Suppressor macrophage (primary cell): Measurements from ENCODE around the gene GLDC.
"Not testable (repeated sequence)": the region's sequence is repeated elsewhere in the genome, so short reads cannot be mapped to it uniquely, and the experiment has no call there.

Source experiments
- DNase-seq, 4 experiments: peaks; one replicate each; pipeline ENCODE4 v3.0.0-alpha.2; 2020 to 2022

The GLDC gene

DNA sequence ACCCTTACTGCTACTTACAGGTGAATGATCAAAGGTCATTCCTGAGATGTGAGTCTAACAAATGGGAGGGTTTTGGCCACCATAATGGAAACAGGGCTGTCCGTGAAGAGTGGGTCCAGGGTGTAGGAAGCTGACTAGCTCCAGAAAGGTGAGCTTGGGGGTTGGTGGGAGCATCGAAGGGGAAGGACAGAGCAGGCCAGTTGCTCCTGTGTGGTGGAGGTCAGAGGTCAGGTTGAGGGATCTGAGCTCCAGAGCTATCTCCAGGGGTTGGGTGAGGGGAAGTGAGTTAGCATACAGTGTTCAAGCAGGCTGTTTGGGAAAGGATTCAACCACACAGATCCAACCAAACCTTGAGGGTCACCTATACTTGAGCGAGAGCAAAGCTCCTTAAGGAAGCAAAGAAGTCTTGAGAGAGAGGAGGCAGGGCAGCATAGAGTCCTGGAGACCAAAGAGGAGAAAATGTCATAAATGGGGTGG is 18.7 kb upstream of the GLDC start:
- no peak for DNase-seq

DNA sequence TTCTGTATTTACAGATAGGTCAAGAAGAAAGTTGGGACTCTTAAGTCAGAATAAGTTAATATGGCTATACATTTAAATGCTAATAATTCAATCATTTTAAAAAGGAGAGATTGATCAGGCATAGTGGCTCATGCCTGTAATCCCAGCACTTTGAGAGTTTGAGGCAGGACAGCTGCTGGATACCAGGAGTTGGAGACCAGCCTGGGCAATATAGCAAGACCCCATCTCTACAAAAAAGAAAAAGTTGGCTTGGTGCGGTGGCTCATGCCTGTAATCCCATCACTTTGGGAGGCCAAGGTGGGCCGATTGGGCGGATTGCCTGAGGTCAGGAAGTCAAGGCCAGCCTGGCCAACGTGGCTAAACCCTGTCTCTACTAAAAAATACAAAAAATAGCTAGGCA is 15.0 kb upstream of the GLDC start:
- DNase-seq = no peak

DNA sequence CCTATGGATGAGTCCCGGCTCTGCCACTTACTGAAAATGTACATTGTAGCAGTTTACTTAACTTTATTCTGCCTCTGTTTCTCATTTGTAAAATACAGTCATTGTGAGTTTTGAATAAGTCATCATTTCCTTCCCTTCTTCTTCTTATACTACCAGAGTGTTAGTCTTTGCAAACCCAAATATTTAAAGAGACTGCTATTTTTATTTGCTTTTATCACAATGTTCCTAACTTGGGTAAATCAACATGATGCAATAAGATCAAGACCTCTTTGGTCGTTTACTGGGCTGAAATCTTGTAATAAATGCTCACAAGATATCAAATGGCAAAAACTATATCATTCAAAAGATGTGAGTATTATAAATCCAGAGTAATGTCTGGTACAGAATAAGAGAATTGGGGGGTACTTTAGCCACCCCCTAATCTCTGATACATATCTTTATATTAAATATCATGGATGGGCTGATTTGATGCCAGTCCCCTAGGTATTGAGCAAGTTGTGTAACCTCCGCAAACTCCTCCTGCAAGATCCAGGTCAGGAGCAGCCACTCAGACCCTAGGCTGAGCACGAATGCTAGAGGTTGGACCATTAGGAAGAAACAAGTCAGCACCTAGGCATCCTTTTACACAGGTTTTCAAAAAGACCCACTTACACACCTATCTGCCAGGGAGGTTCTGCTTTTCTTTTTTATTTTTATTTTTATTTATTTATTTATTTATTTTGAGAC is 13.3 kb upstream of the GLDC start:
- no peak for DNase-seq

DNA sequence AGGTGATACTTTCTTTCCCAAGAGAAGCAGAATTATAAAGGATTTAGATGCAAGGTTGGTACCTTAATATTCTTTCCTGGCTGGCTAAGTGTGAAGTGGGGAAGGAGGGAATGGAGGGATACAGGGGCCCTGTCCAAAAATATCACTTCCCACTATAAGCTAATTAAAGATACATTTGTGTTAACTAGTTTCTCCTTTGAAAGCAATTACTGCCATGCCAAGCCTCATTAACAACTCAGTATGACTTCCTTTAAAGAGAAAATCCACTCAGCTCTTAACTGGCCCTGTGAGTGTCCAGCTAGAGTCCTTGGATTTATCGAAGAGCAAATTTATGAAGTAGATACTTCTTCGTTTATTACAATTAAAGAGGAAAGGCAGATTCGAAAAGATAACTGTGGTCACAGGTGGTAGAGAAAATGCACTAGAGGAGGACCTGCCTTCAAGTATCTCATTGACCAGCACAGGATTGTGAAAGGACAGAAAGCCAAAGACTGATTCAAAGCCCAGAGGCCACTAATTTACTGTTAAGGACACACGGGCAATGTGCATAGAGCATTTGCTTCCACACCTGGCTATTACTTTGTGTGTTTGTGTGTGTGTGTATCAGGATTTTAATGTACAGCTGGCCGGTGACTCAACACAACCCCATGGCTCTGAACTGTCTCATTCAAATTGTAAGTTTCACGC is 11.2 kb upstream of the GLDC start:
- DNase-seq = no peak

DNA sequence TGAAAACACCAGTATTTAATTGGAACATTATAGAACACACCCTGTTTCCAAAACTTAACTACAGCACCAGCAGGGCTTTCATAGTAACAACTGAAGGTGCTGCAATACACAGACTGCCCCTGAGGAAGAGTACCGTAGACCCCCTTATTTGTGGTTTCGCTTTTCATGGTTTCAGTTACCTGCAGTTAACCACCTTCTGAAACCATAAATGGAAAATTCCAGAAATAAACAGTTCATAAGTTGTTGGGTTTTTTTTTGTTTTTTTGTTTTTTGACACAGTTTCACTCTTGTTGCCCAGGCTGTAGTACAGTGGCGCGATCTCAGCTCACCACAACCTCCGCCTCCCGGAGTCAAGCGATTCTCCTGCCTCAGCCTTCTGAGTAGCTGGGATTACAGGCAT is 9.5 kb upstream of the GLDC start:
- no peak for DNase-seq

DNA sequence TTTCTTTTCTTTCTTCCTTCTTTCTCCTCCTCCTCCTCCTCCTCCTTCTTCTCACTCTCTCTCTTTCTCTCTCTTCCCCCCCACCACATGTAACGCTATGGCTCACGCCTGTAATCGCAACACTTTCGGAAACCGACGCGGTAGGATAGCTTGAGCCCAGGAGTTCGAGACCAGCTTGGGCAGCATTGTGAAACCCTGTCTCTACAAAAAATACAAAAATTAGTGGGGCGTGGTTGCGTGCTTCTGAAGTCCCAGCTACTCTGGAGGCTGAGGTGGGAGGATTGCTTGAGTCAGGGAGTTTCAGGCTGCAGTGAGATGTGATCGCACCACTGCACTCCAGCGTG is 736 bp upstream of the GLDC start:
- DNase-seq = no peak

DNA sequence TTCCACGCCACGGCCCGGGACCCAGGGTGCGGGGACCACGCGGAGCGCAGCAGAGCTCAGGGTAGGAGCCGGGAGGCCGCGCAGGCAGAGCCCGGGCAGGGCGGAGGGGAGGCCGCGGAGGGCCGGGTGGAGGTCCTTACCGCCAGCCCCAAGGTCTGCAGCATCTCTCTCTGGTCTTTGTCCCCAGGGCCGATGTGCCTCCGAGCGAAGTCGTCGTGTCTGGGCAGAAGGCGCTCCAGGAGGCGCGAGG is 499 bp downstream of the GLDC start:
- peak in 1 of 4 experiments; percentile 17 for DNase-seq

DNA sequence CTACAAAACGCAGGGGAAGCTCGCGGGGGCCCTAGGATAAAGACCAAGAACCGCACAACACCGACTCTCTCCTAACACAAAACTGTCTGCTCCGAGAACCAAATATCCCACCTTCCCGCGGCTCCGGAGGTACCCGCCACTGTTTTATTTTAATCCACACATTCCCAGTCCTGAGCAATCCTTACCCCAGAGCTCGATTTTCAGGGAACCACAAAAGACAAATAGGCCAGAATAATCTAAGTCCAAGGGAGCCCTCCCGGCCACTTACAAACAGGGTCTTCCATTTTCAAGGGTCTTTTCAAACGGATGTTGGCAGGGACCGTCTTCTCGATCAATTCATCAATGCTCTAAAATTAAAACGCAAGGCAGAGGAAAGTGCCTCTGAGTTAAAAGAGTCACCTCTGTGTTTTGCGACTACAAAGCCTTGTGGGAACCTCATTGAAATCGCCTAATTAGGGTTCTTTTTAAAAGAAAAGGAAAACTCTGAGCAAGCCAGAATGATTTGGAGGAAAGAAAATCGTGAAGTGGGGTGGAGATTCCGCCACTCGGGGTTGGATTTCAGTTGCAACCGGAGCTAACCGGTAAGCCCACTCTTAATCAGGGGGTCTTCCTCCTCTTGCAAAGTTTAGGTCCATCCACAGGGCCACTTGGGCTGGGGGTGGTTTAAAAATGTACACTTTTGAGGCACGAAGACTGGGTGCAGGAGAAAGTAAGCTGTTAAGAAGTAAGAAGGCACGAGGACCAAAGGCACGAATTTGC is 1.0 kb downstream of the GLDC start:
- DNase-seq = no peak

DNA sequence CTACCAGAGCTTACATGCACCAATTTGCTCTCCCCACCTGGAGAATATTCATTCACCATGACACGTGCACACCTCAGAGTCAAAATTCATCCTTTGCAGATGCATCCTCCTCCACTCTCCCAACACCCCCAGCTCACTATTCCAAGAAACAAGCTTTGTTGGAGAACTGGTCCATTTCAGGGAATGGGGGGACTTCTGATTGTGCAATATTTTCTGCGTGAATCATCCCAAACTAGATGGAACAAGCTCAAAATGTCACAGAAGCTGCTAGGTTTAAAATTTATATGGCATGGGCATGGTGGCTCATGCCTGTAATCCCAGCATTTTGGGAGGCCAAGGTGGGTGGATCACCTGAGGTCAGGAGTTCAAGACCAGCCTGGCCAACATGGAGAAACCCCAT is 3.6 kb downstream of the GLDC start:
- DNase-seq = no peak

DNA sequence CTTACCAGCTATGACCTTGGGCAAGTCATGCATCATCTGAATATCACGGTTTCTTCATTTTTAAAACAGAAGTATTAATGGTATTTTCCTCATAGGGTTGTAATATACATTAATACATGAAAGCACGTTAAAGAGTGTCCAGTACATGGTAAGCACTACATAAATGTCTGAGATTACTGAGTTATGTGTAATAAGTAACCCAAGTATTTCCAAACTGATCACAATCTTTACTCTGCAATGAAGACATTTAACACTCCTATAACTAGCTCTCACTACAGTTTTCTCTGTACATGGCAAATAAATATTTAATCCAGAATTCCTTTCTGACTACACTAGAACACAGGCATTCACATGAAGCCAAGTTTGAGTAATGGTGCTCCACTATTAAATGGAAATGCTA is 4.0 kb downstream of the GLDC start:
- DNase-seq = no peak

DNA sequence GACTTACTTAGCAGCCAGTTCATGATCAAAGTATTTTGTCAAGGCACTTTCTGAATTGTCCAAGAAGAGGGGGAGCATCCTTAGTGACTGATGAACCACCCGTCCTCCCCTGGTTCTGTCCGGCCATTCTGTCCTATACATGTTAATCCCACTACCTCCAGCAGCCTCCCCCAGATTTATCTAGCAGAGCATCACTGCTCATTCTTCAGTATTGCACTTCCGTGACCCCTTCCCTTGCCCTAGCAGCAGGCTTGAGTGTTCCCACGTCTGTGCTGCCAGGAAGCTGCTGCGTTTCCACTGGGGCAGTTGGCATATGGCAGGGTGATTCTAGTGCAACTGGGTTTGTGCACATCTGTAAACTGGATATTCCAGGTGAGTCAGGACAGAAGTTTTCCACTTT is 4.5 kb downstream of the GLDC start:
- DNase-seq = no peak

DNA sequence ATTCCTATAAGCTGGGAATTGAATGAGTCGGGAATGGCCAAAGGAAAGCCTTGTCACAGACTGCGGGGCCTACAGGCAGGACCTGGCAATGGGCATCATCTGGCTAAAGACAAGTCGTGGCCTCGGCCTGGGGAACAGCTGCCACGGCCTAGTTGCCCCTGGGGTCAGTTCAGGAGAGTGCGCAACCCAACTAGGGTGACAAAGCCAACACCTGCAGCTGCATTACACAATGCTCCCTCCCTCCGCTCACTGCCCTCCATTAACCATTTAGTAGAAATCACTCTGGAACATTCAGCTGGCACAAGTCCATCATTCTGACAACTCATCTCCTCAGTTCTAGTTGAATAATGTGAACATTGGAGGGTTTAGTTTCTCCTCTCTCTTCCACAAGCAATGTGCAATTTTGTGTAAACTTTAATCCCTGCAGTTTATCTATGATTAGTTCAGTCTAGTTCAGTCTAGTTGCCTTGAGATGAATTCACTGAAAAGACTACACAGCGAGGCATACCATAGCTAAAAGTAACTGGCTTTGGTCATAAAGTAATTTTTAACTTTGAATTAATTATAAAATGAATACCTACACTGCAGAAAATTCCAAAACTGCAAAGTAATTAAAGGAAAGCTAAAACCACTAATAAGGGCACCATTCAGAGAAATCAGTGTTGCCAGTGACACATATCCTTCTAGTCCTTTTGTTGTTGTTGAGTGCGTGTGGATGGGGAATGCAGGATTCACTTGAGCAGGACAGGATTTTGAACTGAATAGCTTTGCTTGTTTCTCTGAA is 5.1 kb downstream of the GLDC start:
- DNase-seq = no peak

DNA sequence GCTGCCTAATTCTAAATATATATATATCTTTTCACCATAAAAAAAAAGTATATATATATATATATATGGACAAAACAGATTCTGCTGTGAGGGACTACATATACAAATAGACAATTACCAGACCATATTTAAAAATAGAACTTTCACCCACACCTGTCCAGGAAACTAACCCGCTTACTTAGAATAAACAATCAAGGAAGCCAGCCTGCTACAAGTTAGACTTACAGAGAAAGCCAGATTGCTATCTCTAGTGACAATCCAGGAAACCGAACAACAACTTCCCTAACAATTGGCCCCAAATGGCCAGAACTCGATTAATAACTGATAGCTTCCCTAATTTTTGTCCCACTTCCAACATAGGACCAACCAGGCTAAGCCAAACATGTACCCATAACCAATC is 5.9 kb downstream of the GLDC start:
- no peak for DNase-seq

DNA sequence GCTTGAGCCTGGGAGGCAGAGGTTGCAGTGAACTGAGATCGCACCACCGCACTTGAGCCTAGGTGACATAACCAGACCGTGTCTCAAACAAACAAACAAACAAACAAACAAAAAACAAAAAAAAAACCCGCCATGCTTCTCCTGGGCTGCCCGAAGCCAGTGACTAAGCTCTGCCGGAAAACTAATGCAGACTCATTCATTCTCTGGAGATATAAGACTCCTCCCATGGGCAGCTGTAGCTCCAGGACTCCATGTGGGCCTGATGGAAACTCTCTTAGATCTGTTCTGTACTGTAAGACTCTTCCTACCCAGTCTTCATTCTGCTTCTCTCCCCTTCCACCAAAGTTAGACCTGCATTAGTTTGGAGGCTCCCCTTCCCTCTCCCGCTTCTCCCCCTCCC is 11.1 kb downstream of the GLDC start:
- no peak for DNase-seq

DNA sequence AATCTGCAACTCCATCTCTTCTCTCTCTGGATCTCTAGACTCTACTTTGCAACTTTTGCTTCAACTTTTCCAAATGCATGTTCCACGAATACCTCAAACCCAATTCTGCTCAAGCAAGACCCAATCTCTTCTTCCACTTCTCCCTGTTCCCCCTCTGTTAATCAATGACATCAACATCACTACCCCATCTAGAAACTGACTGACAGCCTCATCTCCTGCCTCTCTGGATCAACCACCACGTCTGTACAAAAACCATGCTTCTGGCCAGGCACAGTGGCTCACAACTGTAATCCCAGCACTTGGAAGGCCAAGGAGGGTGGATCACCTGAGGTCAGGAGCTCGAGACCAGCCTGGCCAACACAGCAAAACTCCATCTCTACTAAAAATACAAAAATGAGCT is 12.2 kb downstream of the GLDC start:
- DNase-seq = no peak

DNA sequence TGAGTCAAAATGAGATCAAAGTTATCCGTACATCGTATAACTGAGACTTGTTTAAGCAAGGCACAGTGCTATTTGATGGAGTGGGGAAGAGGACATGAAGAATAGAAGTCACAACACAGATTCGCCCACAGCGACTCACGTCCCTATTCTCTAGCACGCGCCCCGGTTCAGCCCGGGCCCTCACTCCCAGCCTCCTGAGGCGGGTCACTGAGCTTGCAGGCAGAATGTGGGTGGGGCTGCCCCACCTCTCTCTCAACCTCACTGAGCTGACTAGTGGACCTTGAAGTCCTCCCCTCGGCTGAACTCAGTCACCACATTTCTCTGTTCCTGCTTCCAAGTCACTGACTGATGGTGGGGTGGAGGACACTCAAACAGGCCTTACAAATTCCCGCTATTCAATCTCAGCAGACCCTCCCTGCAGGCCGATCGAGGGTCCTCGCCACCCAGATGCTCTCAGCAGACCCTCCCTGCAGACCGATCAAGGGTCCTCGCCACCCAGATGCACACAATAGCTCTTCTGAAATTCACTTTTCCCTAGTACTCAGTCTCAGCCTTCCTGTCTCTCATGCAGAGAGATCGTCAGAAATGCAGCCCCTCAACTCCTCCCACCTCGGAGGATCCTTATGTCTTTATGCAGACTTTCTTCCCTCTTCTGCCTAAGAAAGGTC is 12.9 kb downstream of the GLDC start:
- no peak for DNase-seq

DNA sequence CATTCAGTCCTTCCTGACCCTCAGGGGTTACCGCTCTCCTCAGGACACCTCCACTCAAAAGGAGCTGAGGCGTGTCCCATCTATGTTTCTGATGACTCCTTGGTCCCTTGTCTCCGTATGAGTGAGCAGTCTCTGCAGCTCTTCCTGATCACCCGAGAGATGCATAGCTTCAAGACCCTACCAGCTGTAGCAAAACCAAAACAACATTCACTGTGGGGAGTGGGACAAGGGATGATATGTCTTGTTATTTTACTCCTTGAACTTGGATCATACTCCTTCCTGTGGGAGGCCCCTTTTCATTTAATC is 14.4 kb downstream of the GLDC start:
- DNase-seq = no peak

DNA sequence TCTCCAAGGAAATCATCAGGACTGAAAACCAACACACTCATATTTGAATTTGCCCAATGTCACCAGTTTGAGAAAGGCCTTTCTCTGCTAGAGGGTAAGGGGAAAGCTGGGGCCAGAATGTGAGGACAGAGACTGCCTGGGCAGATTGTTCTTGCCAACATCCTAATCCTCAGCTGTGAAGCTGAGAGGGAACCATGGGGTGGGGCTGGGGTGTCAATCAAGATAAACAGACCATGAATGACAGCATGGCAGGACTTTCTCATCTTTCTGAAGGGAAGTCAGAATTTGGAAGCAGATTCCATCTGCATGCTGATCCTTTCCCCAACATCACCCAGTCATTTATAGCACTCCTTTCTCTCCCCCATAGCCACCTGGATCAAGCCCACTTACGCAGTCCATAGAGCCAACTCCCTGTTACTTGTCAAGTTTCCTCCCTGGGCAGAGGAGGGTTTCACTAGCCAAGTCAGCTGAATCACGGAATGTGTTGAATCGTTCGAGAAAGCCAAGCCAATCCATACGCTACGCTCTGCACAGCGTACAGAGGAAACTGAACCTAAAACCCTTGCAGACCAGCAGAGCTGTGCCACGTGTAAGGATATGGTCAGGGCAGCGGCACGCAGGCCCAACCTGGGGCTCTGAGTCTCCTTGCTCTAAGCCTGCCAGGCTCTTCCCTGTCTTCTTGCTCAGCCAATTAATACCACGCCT is 14.9 kb downstream of the GLDC start:
- DNase-seq = no peak

DNA sequence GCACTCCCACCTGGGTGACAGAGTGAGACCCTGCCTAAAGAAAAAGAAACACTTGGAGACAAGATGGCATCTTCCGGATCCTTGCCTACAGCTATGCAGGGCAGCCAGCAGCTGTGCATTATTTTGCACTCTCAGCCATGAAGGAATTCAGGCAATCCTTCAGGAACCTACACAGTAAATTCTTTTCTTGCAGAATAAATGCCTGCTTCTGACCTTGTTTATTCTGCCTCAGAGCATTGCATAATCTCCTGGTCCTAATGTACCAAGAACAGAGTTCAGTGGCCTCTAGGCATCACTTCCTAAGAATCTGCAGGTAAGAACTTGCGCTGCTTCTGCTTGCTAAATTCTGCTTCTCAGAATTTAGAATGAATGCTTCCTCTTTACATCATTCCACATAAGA is 16.8 kb downstream of the GLDC start:
- DNase-seq = no peak

DNA sequence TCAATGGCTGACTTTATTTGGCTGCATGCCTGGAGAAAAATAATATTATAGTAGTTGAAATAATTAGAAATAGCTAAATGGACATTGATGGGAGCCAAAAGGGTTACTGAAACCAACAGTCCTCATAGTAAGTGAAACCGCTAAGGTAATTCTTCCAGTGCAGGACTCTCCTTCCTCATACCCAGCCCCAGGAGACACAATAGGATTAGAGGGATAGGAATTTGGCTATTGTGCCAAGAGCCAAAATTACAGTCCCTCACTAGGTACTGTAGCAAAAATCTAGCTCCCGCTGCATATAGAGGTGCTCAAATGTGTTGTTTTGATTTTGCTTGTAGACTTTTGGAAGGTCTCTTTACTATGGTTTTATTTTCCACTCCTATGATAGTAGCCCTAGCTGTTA is 20.2 kb downstream of the GLDC start:
- no peak for DNase-seq

DNA sequence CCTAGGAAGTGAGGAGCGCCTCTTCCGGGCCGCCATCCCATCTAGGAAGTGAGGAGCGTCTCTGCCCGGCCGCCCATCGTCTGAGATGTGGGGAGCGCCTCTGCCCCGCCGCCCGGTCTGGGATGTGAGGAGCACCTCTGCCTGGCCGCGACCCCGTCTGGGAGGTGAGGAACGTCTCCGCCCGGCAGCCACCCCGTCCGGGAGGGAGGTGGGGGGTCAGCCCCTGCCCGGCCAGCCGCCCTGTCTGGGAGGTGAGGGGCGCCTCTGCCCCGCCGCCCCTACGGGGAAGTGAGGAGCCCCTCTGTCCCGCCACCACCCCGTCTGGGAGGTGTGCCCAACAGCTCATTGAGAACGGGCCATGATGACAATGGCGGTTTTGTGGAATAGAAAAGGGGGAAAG is 22.7 kb downstream of the GLDC start:
- DNase-seq = not testable (repeated sequence)

DNA sequence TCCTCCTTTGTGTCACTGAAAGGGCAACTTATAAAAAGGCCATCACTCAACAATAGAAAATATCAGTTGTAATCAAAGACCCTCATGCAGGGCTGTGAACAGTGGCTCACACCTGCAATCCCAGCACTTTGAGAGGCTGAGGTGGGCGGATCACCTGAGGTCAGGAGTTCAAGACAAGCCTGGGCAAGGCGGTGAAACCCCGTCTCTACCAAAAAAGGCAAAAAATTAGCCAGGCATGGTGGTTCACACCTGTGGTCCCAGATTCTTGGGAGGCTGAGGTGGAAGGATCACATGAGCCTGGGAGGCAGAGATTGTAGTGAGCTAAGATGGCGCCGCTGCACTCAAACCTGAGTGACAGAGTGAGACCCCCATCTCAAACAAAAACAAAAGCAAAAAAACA is 24.7 kb downstream of the GLDC start:
- DNase-seq = no peak
